Stimulated activated effector memory CD8-positive, alpha-beta T cell treated with anti-CD3 and anti-CD28 coated beads, Interleukin-12 subunit alpha, Interleukin-12 subunit beta, amount 100 ng/mL, for 72 hours (primary cell): Measurements from ENCODE around the gene TPO.
A peak's percentile ranks its signal among the peaks of the same experiment; 100 is the strongest.

Experiments used
- ATAC-seq: fragments of 150-1000 bp; cut with Tn5 transposase; 2 replicates; pipeline ENCODE4 v1.10.0; 2021
- DNase-seq, 2 donors: peaks; one replicate each; pipeline ENCODE4 v3.0.0; 2021 to 2022; ENCODE audit warnings: low spot score in 2 of 2
- H3K27ac Mint-ChIP-seq: one replicate; pipeline ENCODE4 v1.8.0; 2022; ENCODE audit warnings: mild to moderate bottlenecking, mixed read lengths
- H3K36me3 Mint-ChIP-seq: one replicate; pipeline ENCODE4 v1.8.0; 2022; ENCODE audit warnings: mild to moderate bottlenecking, mixed read lengths
- H3K4me1 Mint-ChIP-seq: one replicate; pipeline ENCODE4 v1.8.0; 2022; ENCODE audit warnings: mixed read lengths
- H3K4me3 Mint-ChIP-seq: one replicate; pipeline ENCODE4 v1.8.0; 2022; ENCODE audit warnings: mild to moderate bottlenecking, mixed read lengths
- H3K9me3 Mint-ChIP-seq: one replicate; pipeline ENCODE4 v1.8.0; 2022; ENCODE audit warnings: mixed read lengths

TPO gene

GRCh38 chr2:1494257-1494656 is 81.0 kb downstream of the TPO start:
- ATAC-seq (no peak), DNase-seq (no peak)
- no peak overlapping the region for H3K27ac Mint-ChIP-seq
- H3K9me3 Mint-ChIP-seq = no peaks in the 10 kb centered on the region
- no peaks in the 10 kb centered on the region for H3K36me3 Mint-ChIP-seq
- no peaks in the 10 kb centered on the region for H3K4me1 Mint-ChIP-seq
- H3K4me3 Mint-ChIP-seq = no peak overlapping the region

GRCh38 chr2:1494906-1495305 is 81.6 kb downstream of the TPO start:
- no peaks in the 10 kb centered on the region for H3K4me1 Mint-ChIP-seq
- no peak overlapping the region for H3K4me3 Mint-ChIP-seq
- H3K36me3 Mint-ChIP-seq = no peaks in the 10 kb centered on the region
- ATAC-seq (no peak), DNase-seq (no peak)
- H3K9me3 Mint-ChIP-seq = no peaks in the 10 kb centered on the region
- no peak overlapping the region for H3K27ac Mint-ChIP-seq

GRCh38 chr2:1495676-1496358 is 82.6 kb downstream of the TPO start:
- Mint-ChIP-seq H3K9me3 (no peaks in the 10 kb centered on the region), H3K4me1 (no peaks in the 10 kb centered on the region), H3K36me3 (no peaks in the 10 kb centered on the region), H3K4me3 (no peak overlapping the region), H3K27ac (no peak overlapping the region)
- DNase-seq = no peak
- peak; percentile 2 for ATAC-seq

DNA sequence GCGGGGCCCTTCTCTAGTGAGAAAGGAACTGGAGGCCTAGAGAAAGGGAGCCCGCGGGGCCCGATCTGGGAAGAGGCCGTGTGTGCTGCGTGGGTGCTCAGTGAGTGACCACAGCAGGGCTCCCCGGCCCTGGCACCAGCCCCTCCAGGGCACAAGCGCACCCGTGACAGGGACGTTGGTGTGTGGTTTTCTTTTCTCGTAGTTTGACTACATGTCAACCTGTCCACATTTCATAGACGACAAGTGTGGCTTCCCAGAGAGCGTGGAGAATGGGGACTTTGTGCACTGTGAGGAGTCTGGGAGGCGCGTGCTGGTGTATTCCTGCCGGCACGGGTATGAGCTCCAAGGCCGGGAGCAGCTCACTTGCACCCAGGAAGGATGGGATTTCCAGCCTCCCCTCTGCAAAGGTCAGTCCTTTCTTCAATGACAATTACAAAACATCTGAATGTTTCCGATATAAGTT is 83.1 kb downstream of the TPO start:
- Mint-ChIP-seq H3K27ac (no peak overlapping the region), H3K36me3 (no peaks in the 10 kb centered on the region), H3K4me3 (no peak overlapping the region), H3K9me3 (no peaks in the 10 kb centered on the region), H3K4me1 (no peaks in the 10 kb centered on the region)
- ATAC-seq = no peak
- DNase-seq = no peak

GRCh38 chr2:1497122-1497611 is 83.9 kb downstream of the TPO start:
- no peak for ATAC-seq
- H3K4me3 Mint-ChIP-seq = no peak overlapping the region
- no peaks in the 10 kb centered on the region for H3K36me3 Mint-ChIP-seq

GRCh38 chr2:1498176-1498575 is 84.9 kb downstream of the TPO start:
- ATAC-seq = no peak
- no peaks in the 10 kb centered on the region for H3K9me3 Mint-ChIP-seq
- no peak overlapping the region for H3K27ac Mint-ChIP-seq

More at GRCh38 chr2:1497122-1497611, 83.9 kb downstream of the TPO start:
- no peak overlapping the region for H3K27ac Mint-ChIP-seq
- no peaks in the 10 kb centered on the region for H3K9me3 Mint-ChIP-seq
- H3K4me1 Mint-ChIP-seq = no peaks in the 10 kb centered on the region
- no peak for DNase-seq

GRCh38 chr2:1499033-1499795 is 86.0 kb downstream of the TPO start:
- H3K36me3 Mint-ChIP-seq = no peaks in the 10 kb centered on the region
- H3K9me3 Mint-ChIP-seq = no peaks in the 10 kb centered on the region
- H3K4me3 Mint-ChIP-seq = no peak overlapping the region
- no peak for DNase-seq
- no peak overlapping the region for H3K27ac Mint-ChIP-seq
- no peaks in the 10 kb centered on the region for H3K4me1 Mint-ChIP-seq
- no peak for ATAC-seq

More at GRCh38 chr2:1498176-1498575, 84.9 kb downstream of the TPO start:
- Mint-ChIP-seq H3K36me3 (no peaks in the 10 kb centered on the region), H3K4me1 (no peaks in the 10 kb centered on the region), H3K4me3 (no peak overlapping the region)
- no peak for DNase-seq

- DNase-seq (no peak), ATAC-seq (no peak)
- H3K27ac Mint-ChIP-seq = no peak overlapping the region
- H3K4me1 Mint-ChIP-seq = no peaks in the 10 kb centered on the region
- no peaks in the 10 kb centered on the region for H3K9me3 Mint-ChIP-seq
- no peak overlapping the region for H3K4me3 Mint-ChIP-seq
- H3K36me3 Mint-ChIP-seq = no peaks in the 10 kb centered on the region
Observed at GRCh38 chr2:1501038-1501851, 88.0 kb downstream of the TPO start.

DNA sequence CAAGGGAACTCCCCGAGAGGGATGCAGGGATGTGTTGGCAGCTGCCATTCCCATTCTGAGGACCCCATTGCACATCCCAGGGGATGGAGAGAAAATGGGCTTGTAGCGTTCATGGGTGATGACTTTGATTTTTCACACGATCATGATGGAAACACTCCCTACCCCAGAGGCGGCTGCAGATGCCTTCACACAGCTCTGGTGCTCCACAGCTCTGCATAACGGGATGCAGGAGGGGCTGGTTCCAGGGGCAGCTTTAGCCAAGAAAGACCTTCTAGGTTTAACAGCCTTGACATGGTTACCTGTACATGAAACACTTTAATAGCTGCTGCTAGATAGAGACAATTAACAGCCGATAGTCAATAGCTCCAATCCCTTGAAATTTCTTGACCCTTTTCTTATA is 88.7 kb downstream of the TPO start:
- Mint-ChIP-seq H3K36me3 (no peaks in the 10 kb centered on the region), H3K4me3 (no peak overlapping the region), H3K4me1 (no peaks in the 10 kb centered on the region), H3K9me3 (no peaks in the 10 kb centered on the region), H3K27ac (no peak overlapping the region)
- ATAC-seq (no peak), DNase-seq (no peak)

DNA sequence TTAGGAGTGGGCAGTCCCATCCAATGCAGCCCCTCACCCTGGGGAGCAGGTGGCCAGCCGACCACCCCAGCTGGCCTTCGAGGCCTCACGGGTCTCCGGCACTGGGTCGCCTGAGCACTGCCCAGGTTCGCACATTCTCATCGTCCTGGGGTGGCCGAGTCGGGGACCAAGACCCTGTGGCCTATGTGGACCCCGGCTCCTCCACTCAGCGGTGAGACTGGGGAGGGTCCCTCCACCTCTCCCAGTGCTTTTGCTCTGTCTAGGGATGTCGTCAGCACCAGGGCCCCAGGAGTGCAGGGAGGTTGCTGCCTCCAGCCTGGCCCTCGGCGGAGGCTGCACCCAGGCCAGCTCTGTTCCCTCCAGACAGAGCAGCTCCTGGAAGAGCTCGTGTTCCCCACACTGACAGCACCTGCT is 89.6 kb downstream of the TPO start:
- Mint-ChIP-seq H3K36me3 (no peaks in the 10 kb centered on the region), H3K4me1 (no peaks in the 10 kb centered on the region), H3K4me3 (no peak overlapping the region), H3K27ac (no peak overlapping the region), H3K9me3 (no peaks in the 10 kb centered on the region)
- DNase-seq (no peak), ATAC-seq (peak; percentile 17)

DNA sequence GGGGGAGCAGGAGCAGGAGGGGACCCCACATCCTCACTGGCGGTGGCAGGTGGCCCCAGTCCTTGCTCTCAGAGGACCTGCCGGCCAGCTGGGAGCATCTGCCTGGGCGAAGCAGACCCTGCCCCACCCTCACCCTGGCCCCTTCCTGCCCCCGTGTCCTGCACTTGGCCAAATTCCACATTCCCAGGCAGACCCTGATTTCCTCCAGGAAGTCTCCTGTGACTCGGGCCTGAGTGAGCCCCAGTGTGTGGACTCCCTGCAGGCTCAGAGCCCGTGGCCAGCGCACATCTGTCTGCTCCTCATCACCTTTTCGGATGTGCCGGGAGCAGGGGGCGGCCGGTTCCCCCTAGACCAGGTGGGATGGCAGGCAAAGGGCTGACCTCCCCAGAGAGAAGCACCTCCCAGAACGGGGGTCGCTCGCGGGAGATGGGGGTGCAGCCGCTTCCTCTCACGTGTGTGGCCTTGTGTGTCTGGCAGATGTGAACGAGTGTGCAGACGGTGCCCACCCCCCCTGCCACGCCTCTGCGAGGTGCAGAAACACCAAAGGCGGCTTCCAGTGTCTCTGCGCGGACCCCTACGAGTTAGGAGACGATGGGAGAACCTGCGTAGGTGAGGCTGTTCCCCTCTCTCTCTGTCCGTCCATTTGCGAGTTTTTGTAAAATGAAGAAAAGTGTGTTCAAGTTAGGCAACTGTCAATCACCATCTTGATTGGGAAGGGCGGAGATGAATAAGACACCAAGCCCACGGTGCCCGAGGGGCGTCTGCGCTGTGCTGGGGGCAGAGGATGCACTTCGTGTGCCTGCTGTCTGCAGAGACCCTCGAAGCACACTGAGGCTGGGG is 90.4 kb downstream of the TPO start:
- Mint-ChIP-seq H3K27ac (no peak overlapping the region), H3K9me3 (no peaks in the 10 kb centered on the region), H3K36me3 (no peaks in the 10 kb centered on the region), H3K4me3 (no peak overlapping the region), H3K4me1 (no peaks in the 10 kb centered on the region)
- ATAC-seq (no peak), DNase-seq (no peak)

- H3K4me1 Mint-ChIP-seq = peaks cover 6% of the 10 kb centered on the region
- DNase-seq (no peak), ATAC-seq (no peak)
- no peak overlapping the region for H3K27ac Mint-ChIP-seq
- H3K36me3 Mint-ChIP-seq = no peaks in the 10 kb centered on the region
- H3K9me3 Mint-ChIP-seq = no peaks in the 10 kb centered on the region
- no peak overlapping the region for H3K4me3 Mint-ChIP-seq
Observed at GRCh38 chr2:1504311-1504750, 91.1 kb downstream of the TPO start.

GRCh38 chr2:1505031-1505441 is 91.8 kb downstream of the TPO start:
- H3K4me3 Mint-ChIP-seq = no peak overlapping the region
- H3K9me3 Mint-ChIP-seq = no peaks in the 10 kb centered on the region
- ATAC-seq (no peak), DNase-seq (no peak)
- peaks cover 13% of the 10 kb centered on the region for H3K4me1 Mint-ChIP-seq
- no peak overlapping the region for H3K27ac Mint-ChIP-seq
- no peaks in the 10 kb centered on the region for H3K36me3 Mint-ChIP-seq

- Mint-ChIP-seq H3K9me3 (no peaks in the 10 kb centered on the region), H3K27ac (no peak overlapping the region), H3K4me3 (no peak overlapping the region), H3K36me3 (no peaks in the 10 kb centered on the region), H3K4me1 (peaks cover 14% of the 10 kb centered on the region)
- ATAC-seq (no peak), DNase-seq (no peak)
Observed at GRCh38 chr2:1509271-1510065, 96.2 kb downstream of the TPO start.
